Upper lobe of left lung (tissue), 4 donors: Measurements from ENCODE around the gene POLR2B.

Experiments
- CTCF ChIP-seq, 6 experiments: fragments of 450-650 bp in 4 of 6; fragments of 200-600 bp in 2 of 6; sonication (generic) in 2 of 6; IDR thresholded peaks; one replicate each; pipeline ENCODE4 v1.5.1; 2016 to 2019; ENCODE audit warnings: antibody characterized with exemption in 6 of 6
- EP300 ChIP-seq, 4 donors: sonication (generic); formaldehyde crosslinking; IDR thresholded peaks; one replicate each; pipeline ENCODE4 v1.5.1; 2017; ENCODE audit warnings: antibody characterized with exemption in 4 of 4, control low read depth in 2 of 4
- POLR2A ChIP-seq, 4 donors: fragments of 450-650 bp; IDR thresholded peaks; one replicate each; pipeline ENCODE4 v1.5.1; 2016 to 2017; ENCODE audit warnings: antibody characterized with exemption in 4 of 4, mild to moderate bottlenecking in 2 of 4
- POLR2AphosphoS5 ChIP-seq, 2 donors: sonication (generic); formaldehyde crosslinking; IDR thresholded peaks; one replicate each; pipeline ENCODE4 v1.5.1; 2017; ENCODE audit warnings: antibody characterized with exemption in 2 of 2

GRCh38 chr4:57068237-57068981 lies 89.7 kb downstream of the POLR2B start:
- TF ChIP-seq POLR2AphosphoS5 (IDR thresholded peaks at IDR 0.05), result no peak
- TF ChIP-seq EP300 (IDR thresholded peaks at IDR 0.05), result no peak
- no peak for TF ChIP-seq CTCF (IDR thresholded peaks at IDR 0.05)
- TF ChIP-seq POLR2A (IDR thresholded peaks at IDR 0.05), result no peak
